Inflammatory macrophage (primary cell): Measurements from ENCODE around the gene VPS13D.

Source experiments
- DNase-seq, 2 donors: peaks; one replicate each; pipeline ENCODE4 v3.0.0-alpha.2; 2020 to 2022

VPS13D gene

GRCh38 chr1:12556957-12557935 lies 327.4 kb downstream of the VPS13D start:
- DNase-seq = no peak

GRCh38 chr1:12561121-12561520 lies 331.3 kb downstream of the VPS13D start:
- no peak for DNase-seq
